Ectodermal cell (in vitro differentiated cells): ENCODE results near the gene HIVEP3.

Source experiments
- H3K27ac ChIP-seq: 2 replicates; pipeline ENCODE4 v1.7.0; 2013; ENCODE audit warnings: mild to moderate bottlenecking, low read depth, low read length; ENCODE audit not compliant: insufficient read depth, poor library complexity, severe bottlenecking
- H3K27me3 ChIP-seq: 2 replicates; pipeline ENCODE4 v1.7.0; 2013; ENCODE audit warnings: mild to moderate bottlenecking, low read length; ENCODE audit not compliant: insufficient read depth, control insufficient read depth, poor library complexity, severe bottlenecking
- H3K36me3 ChIP-seq: one replicate; pipeline ENCODE4 v1.7.0; 2013; ENCODE audit warnings: low read length; ENCODE audit not compliant: control insufficient read depth, insufficient read depth
- H3K4me1 ChIP-seq: one replicate; pipeline ENCODE4 v1.7.0; 2013; ENCODE audit warnings: low read length; ENCODE audit not compliant: control insufficient read depth, insufficient read depth
- H3K4me3 ChIP-seq: 2 replicates; pipeline ENCODE4 v1.7.0; 2013; ENCODE audit warnings: low read depth, low read length, control low read depth; ENCODE audit not compliant: insufficient read depth
- H3K9me3 ChIP-seq: 2 replicates; pipeline ENCODE4 v1.7.0; 2013; ENCODE audit warnings: mild to moderate bottlenecking, low read length, moderate library complexity; ENCODE audit not compliant: control insufficient read depth
- WGBS, 2 experiments: methylation state at CpG; one replicate each; pipeline ENCODE4 v1.1.7; 2013; ENCODE audit warnings: missing lambda C conversion rate in 2 of 2; 5-methylcytosine and 5-hydroxymethylcytosine counted together

HIVEP3 gene

GRCh38 chr1:41807390-41807789, 111.3 kb downstream of the HIVEP3 start:
- no peaks in the 10 kb centered on the region for H3K9me3 ChIP-seq
- no peaks in the 10 kb centered on the region for H3K27me3 ChIP-seq
- WGBS, 2 experiments: 90 to 94% methylated on average over 6 of the region's 6 CpGs
- H3K4me3 ChIP-seq: no peak overlapping the region
- no peak overlapping the region for H3K27ac ChIP-seq
- H3K4me1 ChIP-seq: peaks cover 4% of the 10 kb centered on the region
- H3K36me3 ChIP-seq: no peaks in the 10 kb centered on the region

DNA sequence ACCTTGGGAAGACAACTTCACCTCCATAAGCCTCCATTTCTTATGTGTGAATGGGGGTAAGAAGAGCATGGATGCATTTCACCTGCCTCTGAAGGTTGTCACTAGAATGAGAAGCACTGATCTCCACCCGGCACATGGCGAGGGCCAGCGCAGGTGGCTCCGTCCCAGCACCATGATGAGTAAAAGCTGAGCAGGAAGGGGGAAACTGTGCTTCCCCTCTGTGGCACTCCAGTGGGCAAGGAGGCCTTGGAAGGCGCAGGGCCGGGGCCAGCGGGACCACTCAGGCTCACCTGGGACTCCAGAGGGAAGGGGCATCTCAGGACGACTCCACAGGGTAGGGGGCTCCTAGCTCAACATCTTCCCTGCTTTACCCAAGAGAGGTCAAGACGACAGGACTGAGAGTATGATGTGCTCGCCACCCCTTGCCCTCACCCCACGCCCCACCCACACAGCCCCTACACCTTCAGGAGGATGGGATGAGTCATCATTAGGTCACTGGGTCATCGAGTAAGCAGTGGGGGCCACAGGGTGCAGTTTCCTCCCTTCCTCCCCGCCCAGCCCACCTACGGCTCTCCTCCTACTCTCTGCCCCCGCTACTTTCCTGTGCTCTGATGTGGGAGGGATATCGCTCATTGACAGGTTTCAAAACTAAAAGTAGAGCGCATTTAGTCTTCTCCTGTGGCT, 112.1 kb downstream of the HIVEP3 start:
- 87 to 89% methylated on average over 17 of the region's 17 CpGs for WGBS, 2 experiments
- H3K36me3 ChIP-seq: no peaks in the 10 kb centered on the region

GRCh38 chr1:41805771-41806471, 112.8 kb downstream of the HIVEP3 start:
- WGBS, 2 experiments: 92 to 95% methylated on average over 8 of the region's 8 CpGs
- Histone ChIP-seq H3K4me3 (no peak overlapping the region), H3K4me1 (peaks cover 4% of the 10 kb centered on the region), H3K36me3 (no peaks in the 10 kb centered on the region), H3K9me3 (no peaks in the 10 kb centered on the region), H3K27me3 (no peaks in the 10 kb centered on the region), H3K27ac (no peak overlapping the region)

More for the DNA sequence above, 112.1 kb downstream of the HIVEP3 start:
- no peak overlapping the region for H3K27ac ChIP-seq
- no peaks in the 10 kb centered on the region for H3K9me3 ChIP-seq
- H3K27me3 ChIP-seq: no peaks in the 10 kb centered on the region
- no peak overlapping the region for H3K4me3 ChIP-seq
- H3K4me1 ChIP-seq: peaks cover 4% of the 10 kb centered on the region

DNA sequence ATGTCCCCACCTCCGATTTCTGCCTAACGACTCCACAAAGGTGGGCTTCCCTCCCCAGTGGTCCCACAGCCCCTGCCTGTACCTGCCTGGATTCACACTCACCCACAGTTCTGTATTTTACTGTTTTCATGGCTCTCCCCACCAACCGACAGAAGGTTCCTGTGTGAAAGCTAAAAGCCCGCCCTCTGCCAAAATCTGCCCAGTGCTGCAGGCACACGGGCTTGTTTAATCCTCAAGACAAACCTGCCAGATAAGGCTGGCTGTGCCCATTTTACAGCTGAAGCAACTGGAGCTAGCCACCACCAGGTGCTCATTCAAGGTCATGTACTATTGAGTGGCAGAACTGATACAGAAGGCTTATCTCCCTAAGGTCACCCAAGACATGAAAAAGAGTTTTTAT, 114.5 kb downstream of the HIVEP3 start:
- Histone ChIP-seq H3K4me3 (no peak overlapping the region), H3K36me3 (no peaks in the 10 kb centered on the region), H3K27me3 (no peaks in the 10 kb centered on the region), H3K9me3 (no peaks in the 10 kb centered on the region), H3K4me1 (peaks cover 4% of the 10 kb centered on the region), H3K27ac (no peak overlapping the region)
- 85 to 86% methylated on average over 5 of the region's 5 CpGs for WGBS, 2 experiments

GRCh38 chr1:41803656-41804055, 115.1 kb downstream of the HIVEP3 start:
- Histone ChIP-seq H3K4me1 (peaks cover 4% of the 10 kb centered on the region), H3K36me3 (no peaks in the 10 kb centered on the region), H3K4me3 (no peak overlapping the region), H3K27me3 (no peaks in the 10 kb centered on the region), H3K9me3 (no peaks in the 10 kb centered on the region), H3K27ac (no peak overlapping the region)
- 86 to 87% methylated on average over 4 of the region's 4 CpGs for WGBS, 2 experiments

- H3K4me3 ChIP-seq: no peak overlapping the region
- H3K9me3 ChIP-seq: no peaks in the 10 kb centered on the region
- H3K4me1 ChIP-seq: peaks cover 4% of the 10 kb centered on the region
- no peaks in the 10 kb centered on the region for H3K27me3 ChIP-seq
- 90 to 92% methylated on average over 4 of the region's 4 CpGs for WGBS, 2 experiments
- H3K27ac ChIP-seq: no peak overlapping the region
- no peaks in the 10 kb centered on the region for H3K36me3 ChIP-seq
Observed at GRCh38 chr1:41802532-41803501, 115.9 kb downstream of the HIVEP3 start.

- 80 to 94% methylated on average over 2 of the region's 2 CpGs for WGBS, 2 experiments
- Histone ChIP-seq H3K4me1 (no peaks in the 10 kb centered on the region), H3K27me3 (no peaks in the 10 kb centered on the region), H3K27ac (no peak overlapping the region), H3K36me3 (no peaks in the 10 kb centered on the region), H3K9me3 (no peaks in the 10 kb centered on the region), H3K4me3 (no peak overlapping the region)
Observed at GRCh38 chr1:41800311-41800829, 118.4 kb downstream of the HIVEP3 start.

DNA sequence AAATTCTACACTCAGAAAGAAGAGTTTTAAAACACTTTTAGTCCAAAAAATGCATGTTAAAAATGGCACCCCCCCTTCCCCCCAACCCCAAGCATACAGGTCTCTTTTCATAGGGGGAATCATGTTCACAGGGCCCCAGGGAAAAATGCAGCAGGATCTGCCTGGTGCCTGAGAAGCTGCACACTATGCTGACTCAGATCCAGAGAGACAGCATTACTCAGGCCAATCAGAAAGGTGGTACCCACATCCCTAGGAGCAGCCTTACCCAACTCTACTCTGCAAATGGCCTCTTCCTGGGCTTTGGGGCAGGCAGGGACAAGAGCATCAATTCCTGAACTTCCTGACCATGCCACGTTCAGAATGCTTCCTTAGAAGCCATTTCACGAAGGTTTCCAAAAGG, 119.0 kb downstream of the HIVEP3 start:
- Histone ChIP-seq H3K27me3 (no peaks in the 10 kb centered on the region), H3K36me3 (no peaks in the 10 kb centered on the region), H3K4me3 (no peak overlapping the region), H3K27ac (no peak overlapping the region), H3K9me3 (no peaks in the 10 kb centered on the region), H3K4me1 (no peaks in the 10 kb centered on the region)
- WGBS, 2 experiments: 96 to 100% methylated on average over 2 of the region's 2 CpGs

DNA sequence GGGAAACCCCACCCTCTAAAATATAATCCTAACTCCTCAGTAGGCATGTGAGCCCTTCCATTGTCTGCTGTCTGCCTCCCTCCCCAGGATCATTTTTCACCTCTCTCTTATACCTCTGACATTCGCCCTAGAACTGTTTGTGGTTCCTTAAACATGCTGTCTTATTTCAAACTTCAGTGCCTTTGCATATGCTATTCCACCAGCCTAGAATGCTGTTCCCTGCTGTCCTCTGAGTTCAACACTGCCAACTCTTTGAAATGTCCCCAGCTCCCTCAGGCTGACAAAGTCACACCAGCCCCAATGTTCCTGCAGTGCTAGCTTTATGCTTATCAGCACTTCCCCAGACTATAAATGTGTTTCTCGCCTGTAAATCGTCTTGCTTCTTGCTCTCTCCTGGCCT, 119.5 kb downstream of the HIVEP3 start:
- WGBS, 2 experiments: 88 to 91% methylated on average over 3 of the region's 3 CpGs

More for the DNA sequence above, 119.5 kb downstream of the HIVEP3 start:
- Histone ChIP-seq H3K27me3 (no peaks in the 10 kb centered on the region), H3K36me3 (no peaks in the 10 kb centered on the region), H3K9me3 (no peaks in the 10 kb centered on the region), H3K4me1 (no peaks in the 10 kb centered on the region), H3K4me3 (no peak overlapping the region), H3K27ac (no peak overlapping the region)
